Activated B cell treated with CpG ODN at 0.5 μM for 24 hours (primary cell): ENCODE measurements around the gene ZNFX1. TPM values are rescaled to one million over a fixed set of nuclear protein-coding genes. Genes with fewer than 3 reads are reported as not detected.

ENCODE experiments used
- ATAC-seq: fragments of 200-7000 bp; cut with Tn5 transposase; one replicate; pipeline ENCODE4 v1.10.0; 2021; ENCODE audit warnings: low read depth, mild to moderate bottlenecking, moderate library complexity
- CTCF ChIA-PET: fragments of 350-600 bp; sonication (Branson Sonifier 250); formaldehyde crosslinking; loops from one replicate; lab custom pipeline; 2021; ENCODE audit warnings: antibody characterized with exemption; lab: Charles Lee
- POLR2A ChIA-PET: fragments of 350-600 bp; sonication (Branson Sonifier 250); formaldehyde crosslinking; loops from one replicate; lab custom pipeline; 2021; ENCODE audit warnings: antibody characterized with exemption; lab: Charles Lee
- DNase-seq: peaks from one replicate; pipeline ENCODE4 v3.0.0; 2022
- H3K27ac Mint-ChIP-seq: one replicate; pipeline ENCODE4 v1.8.0; 2020; ENCODE audit warnings: mixed read lengths
- H3K27me3 Mint-ChIP-seq: one replicate; pipeline ENCODE4 v1.8.0; 2021; ENCODE audit warnings: mixed read lengths
- H3K36me3 Mint-ChIP-seq: one replicate; pipeline ENCODE4 v1.8.0; 2021; ENCODE audit warnings: low read depth, mixed read lengths
- H3K4me1 Mint-ChIP-seq: one replicate; pipeline ENCODE4 v1.8.0; 2021; ENCODE audit warnings: mixed read lengths
- H3K4me3 Mint-ChIP-seq: one replicate; pipeline ENCODE4 v1.8.0; 2020; ENCODE audit warnings: mild to moderate bottlenecking, mixed read lengths
- H3K9me3 Mint-ChIP-seq: one replicate; pipeline ENCODE4 v1.8.0; 2020; ENCODE audit warnings: mixed read lengths
- intact Hi-C: fragments of 100-400 bp; cut with micrococcal nuclease; formaldehyde crosslinking; loops from one replicate; pipeline ENCODE4 v1.15.1; 2024
- total RNA-seq: library from RNA; stranded (reverse); gene quantifications from 2 replicates; pipeline ENCODE4 v1.2.3, GENCODE V29; 2022
- TF ChIP-seq, protein P1 (sequence below): fragments of 200-600 bp; IDR thresholded peaks from one replicate; pipeline ENCODE4 v1.8.0; 2022; ENCODE audit warnings: antibody characterized with exemption, mild to moderate bottlenecking

Gene ZNFX1
- total RNA-seq, 1 donor from 2014 or later: 51.9 TPM

DNA sequence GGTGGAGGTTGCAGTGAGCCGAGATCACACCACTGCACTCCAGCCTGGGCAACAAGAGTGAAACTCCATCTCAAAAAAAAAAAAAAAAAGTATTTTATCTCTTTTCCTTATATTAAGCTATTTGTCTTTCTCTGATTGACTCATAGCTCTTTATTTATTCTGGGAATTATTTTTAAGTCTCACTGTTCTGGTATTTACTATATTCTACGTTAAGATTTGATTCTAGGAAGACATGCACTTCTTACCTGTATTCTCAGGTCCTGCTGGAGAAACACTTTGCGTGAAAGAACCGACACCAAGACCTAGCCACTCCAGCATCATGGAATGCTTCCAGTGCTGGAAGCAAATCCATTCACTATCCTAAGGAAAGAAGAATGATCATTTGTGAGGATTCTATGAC, 17.6 kb downstream of the ZNFX1 start:
- no peak for DNase-seq
- H3K27ac Mint-ChIP-seq: no peak overlapping the region
- peaks cover 2% of the 10 kb centered on the region for H3K4me1 Mint-ChIP-seq

DNA sequence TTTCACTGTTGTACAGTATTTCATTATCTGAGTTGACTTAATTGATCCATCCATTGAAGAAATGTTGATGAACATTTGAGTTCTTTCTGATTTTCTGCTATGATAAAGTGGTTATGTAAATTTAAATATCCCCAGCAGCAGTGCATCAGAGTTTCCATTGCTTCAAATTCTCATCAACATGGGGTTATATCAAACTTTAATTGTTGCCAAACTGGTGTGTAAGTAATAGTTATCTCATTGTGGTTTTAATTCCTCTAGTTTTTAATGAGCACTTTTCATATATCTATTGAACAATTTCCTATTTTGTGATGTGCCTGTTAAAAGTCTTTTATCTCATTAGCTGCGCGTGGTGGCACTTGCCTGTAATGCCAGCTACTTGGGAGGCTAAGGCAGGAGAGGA, 18.1 kb downstream of the ZNFX1 start:
- no peak overlapping the region for H3K27ac Mint-ChIP-seq
- CTCF ChIA-PET: no interaction called here
- no peak for DNase-seq
- no peak for ATAC-seq
- H3K9me3 Mint-ChIP-seq: peaks cover 2% of the 10 kb centered on the region
- POLR2A ChIA-PET: interaction anchor here (1.4 kb wide), 1 partner anchor 16 kb away, joined by 3 read pairs; no protein-coding TSS in a partner anchor
- intact Hi-C loops: no loop called here
- no peaks in the 10 kb centered on the region for H3K4me1 Mint-ChIP-seq
- no peak overlapping the region for H3K4me3 Mint-ChIP-seq
- peaks cover 88% of the 10 kb centered on the region for H3K36me3 Mint-ChIP-seq
- H3K27me3 Mint-ChIP-seq: no peaks in the 10 kb centered on the region
- TF ChIP-seq, protein P1, sequence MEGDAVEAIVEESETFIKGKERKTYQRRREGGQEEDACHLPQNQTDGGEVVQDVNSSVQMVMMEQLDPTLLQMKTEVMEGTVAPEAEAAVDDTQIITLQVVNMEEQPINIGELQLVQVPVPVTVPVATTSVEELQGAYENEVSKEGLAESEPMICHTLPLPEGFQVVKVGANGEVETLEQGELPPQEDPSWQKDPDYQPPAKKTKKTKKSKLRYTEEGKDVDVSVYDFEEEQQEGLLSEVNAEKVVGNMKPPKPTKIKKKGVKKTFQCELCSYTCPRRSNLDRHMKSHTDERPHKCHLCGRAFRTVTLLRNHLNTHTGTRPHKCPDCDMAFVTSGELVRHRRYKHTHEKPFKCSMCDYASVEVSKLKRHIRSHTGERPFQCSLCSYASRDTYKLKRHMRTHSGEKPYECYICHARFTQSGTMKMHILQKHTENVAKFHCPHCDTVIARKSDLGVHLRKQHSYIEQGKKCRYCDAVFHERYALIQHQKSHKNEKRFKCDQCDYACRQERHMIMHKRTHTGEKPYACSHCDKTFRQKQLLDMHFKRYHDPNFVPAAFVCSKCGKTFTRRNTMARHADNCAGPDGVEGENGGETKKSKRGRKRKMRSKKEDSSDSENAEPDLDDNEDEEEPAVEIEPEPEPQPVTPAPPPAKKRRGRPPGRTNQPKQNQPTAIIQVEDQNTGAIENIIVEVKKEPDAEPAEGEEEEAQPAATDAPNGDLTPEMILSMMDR: no peak

More for the DNA sequence above, 17.6 kb downstream of the ZNFX1 start:
- CTCF ChIA-PET: no interaction called here
- Mint-ChIP-seq H3K4me3 (no peak overlapping the region), H3K27me3 (no peaks in the 10 kb centered on the region), H3K36me3 (peaks cover 90% of the 10 kb centered on the region), H3K9me3 (peaks cover 2% of the 10 kb centered on the region)
- TF ChIP-seq, protein P1: no peak
- POLR2A ChIA-PET: interaction anchor here (1.4 kb wide), 1 partner anchor 16 kb away, joined by 3 read pairs; no protein-coding TSS in a partner anchor
- ATAC-seq: no peak
- intact Hi-C loops: no loop called here

DNA sequence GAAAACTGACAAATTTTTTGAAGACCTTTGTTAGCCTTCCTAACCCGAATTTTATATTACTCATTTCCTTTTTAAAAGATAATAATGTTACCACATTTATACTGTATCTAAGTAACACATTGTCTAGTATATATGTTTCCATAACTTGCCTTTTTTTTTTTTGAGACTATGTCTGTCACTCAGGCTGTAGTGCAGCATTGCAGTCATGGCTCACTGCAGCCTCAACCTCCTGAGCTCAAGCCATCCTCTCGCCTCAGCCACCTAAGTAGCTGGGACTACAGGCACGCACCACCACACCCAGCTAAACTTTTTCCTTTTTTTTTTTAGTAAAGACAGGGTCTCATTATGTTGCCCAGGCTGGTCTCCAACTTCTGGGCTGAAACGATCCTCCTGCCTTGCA, 18.6 kb downstream of the ZNFX1 start:
- POLR2A ChIA-PET: interaction anchor here (1.4 kb wide), 1 partner anchor 17 kb away, joined by 3 read pairs; no protein-coding TSS in a partner anchor
- no peak for ATAC-seq
- CTCF ChIA-PET: no interaction called here
- peaks cover 2% of the 10 kb centered on the region for H3K9me3 Mint-ChIP-seq
- H3K27ac Mint-ChIP-seq: no peak overlapping the region
- intact Hi-C loops: no loop called here
- TF ChIP-seq, protein P1: no peak
- no peak for DNase-seq
- no peak overlapping the region for H3K4me3 Mint-ChIP-seq
- no peaks in the 10 kb centered on the region for H3K27me3 Mint-ChIP-seq
- H3K36me3 Mint-ChIP-seq: peaks cover 88% of the 10 kb centered on the region
- no peaks in the 10 kb centered on the region for H3K4me1 Mint-ChIP-seq

DNA sequence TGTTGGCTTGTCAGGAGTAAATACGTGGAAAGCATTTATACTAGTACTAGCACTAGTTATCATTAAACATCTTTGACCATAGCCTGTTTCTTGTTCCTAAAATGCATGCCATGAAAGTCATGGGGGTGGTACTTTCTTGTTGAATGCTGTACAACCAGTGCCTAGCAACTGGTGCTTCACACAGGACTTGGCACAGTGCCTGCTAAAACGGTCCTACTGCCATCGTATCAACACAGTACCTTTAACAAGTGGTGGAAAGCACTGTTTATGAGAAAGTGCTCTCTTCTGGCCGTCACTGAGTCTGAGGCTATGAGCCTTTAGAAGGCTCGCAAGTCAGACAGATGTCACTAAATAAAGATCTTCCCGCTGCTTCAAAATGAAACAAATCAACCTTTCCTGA, 21.6 kb downstream of the ZNFX1 start:
- Mint-ChIP-seq H3K36me3 (peaks cover 88% of the 10 kb centered on the region), H3K4me1 (no peaks in the 10 kb centered on the region)
- CTCF ChIA-PET: no interaction called here

DNA sequence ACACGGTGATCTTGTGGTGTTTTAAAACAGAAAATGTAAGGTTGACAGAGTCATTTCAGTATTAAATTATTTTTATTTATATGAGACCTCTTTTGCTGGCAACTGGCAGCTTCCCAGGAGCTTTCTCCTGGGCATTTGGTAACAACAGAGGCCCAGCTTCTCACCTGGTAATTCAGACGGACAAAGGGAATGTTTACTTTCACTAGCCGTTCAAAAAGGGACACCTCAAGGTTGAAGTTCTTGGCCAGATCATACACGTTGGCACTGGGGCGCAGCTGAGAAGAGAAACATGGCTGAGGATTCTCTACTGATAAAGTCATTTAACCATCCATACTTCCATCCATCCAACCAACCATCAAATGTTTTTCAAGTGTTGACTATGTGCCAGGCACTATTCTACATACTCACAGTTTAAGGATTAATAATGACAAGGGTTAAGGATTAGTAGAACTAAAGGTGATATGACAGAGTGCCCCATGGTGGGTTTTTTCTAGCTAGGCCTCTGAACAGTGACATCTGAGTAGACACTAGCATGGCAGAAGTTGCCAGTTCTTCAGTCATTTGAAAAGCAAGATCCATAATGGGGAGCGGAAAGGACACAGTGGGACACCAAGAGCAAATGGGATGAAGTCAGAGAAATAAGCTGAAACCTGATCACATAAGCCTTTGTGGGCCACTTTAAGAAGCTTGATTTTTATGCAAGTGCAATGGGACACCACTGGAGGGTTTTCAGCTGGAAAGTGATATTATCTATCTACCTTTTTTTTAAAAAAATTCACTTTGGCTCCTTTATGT, 25.1 kb downstream of the ZNFX1 start:
- TF ChIP-seq, protein P1: no peak
- no peaks in the 10 kb centered on the region for H3K9me3 Mint-ChIP-seq
- ATAC-seq (no peak), DNase-seq (no peak)
- H3K27ac Mint-ChIP-seq: no peak overlapping the region
- intact Hi-C loops: no loop called here
- POLR2A ChIA-PET: interaction anchor here (1.2 to 1.4 kb wide), 2 partner anchors 14 to 26 kb away, joined by 3 to 4 read pairs; no protein-coding TSS in a partner anchor
- peaks cover 90% of the 10 kb centered on the region for H3K36me3 Mint-ChIP-seq
- H3K4me1 Mint-ChIP-seq: no peaks in the 10 kb centered on the region
- no peak overlapping the region for H3K4me3 Mint-ChIP-seq
- no peaks in the 10 kb centered on the region for H3K27me3 Mint-ChIP-seq
- CTCF ChIA-PET: interaction anchor here (1.2 kb wide), 1 partner anchor 15 kb away, joined by 3 read pairs; no protein-coding TSS in a partner anchor

More for the DNA sequence above, 21.6 kb downstream of the ZNFX1 start:
- Mint-ChIP-seq H3K4me3 (no peak overlapping the region), H3K27me3 (no peaks in the 10 kb centered on the region), H3K27ac (no peak overlapping the region), H3K9me3 (peaks cover under 1% of the 10 kb centered on the region)
- POLR2A ChIA-PET: no interaction called here
- TF ChIP-seq, protein P1: no peak
- ATAC-seq (no peak), DNase-seq (no peak)
- intact Hi-C loops: no loop called here
